CD14-positive monocyte (primary cell): Measurements from ENCODE around the gene ZNF90. TPM values are rescaled to one million over a fixed set of nuclear protein-coding genes. Genes with fewer than 3 reads are reported as not detected.
"Not testable (repeated sequence)": the region's sequence is repeated elsewhere in the genome, so short reads cannot be mapped to it uniquely, and the experiment has no call there.

Experiments used
- DNase-seq, 3 donors: peaks; one replicate each; pipeline ENCODE4 v3.0.0-alpha.2; 2011 to 2022
- H2AFZ ChIP-seq: 2 replicates; pipeline ENCODE4 v1.6.0; 2012; ENCODE audit warnings: mild to moderate bottlenecking, low read depth, low read length, inconsistent platforms; ENCODE audit not compliant: insufficient read depth, poor library complexity, severe bottlenecking
- H3K27ac ChIP-seq, 2 donors: 1 replicate in 1 of 2; 2 replicates in 1 of 2; pipeline ENCODE4 v1.5.1; 2012 to 2013; ENCODE audit warnings: low read length in 2 of 2, control low read depth in 1 of 2, inconsistent platforms in 1 of 2, low read depth in 1 of 2, mild to moderate bottlenecking in 1 of 2
- H3K27me3 ChIP-seq, 2 donors: one replicate each; pipeline versions ENCODE4 v1.6.0 to v1.6.1; 2011 to 2013; ENCODE audit warnings: low read length in 2 of 2; ENCODE audit not compliant: control insufficient read depth in 2 of 2, insufficient read depth in 2 of 2
- H3K36me3 ChIP-seq, 2 donors: replicated peaks in 1 of 2; 1 replicate in 1 of 2; 2 replicates in 1 of 2; pipeline versions ENCODE4 v1.5.1 to v1.6.1; 2012 to 2013; ENCODE audit warnings: low read length in 2 of 2, control low read depth in 1 of 2, inconsistent platforms in 1 of 2, mild to moderate bottlenecking in 1 of 2; ENCODE audit not compliant: insufficient read depth in 2 of 2, control insufficient read depth in 1 of 2
- H3K4me1 ChIP-seq, 2 donors: 1 replicate in 1 of 2; 2 replicates in 1 of 2; pipeline versions ENCODE4 v1.5.1 to v1.6.1; 2012 to 2013; ENCODE audit warnings: low read length in 2 of 2, control low read depth in 1 of 2, inconsistent platforms in 1 of 2, mild to moderate bottlenecking in 1 of 2, moderate library complexity in 1 of 2; ENCODE audit not compliant: insufficient read depth in 2 of 2, control insufficient read depth in 1 of 2
- H3K4me2 ChIP-seq: replicated peaks from 2 replicates; pipeline ENCODE3; 2012; ENCODE audit warnings: low read length, moderate library complexity, mild to moderate bottlenecking; ENCODE audit not compliant: poor library complexity, severe bottlenecking; ENCODE audit errors: extremely low read depth
- H3K4me3 ChIP-seq, 3 experiments: fragments of 200-600 bp in 1 of 3; sonication (generic) in 1 of 3; replicated peaks in 1 of 3; 1 replicate in 2 of 3; 2 replicates in 1 of 3; pipeline ENCODE4 v1.5.1; 2011 to 2013; ENCODE audit warnings: low read length in 3 of 3, mild to moderate bottlenecking in 3 of 3, control low read depth in 2 of 3, low read depth in 2 of 3, inconsistent platforms in 1 of 3, moderate library complexity in 1 of 3
- H3K79me2 ChIP-seq: 2 replicates; pipeline ENCODE4 v1.6.0; 2012; ENCODE audit warnings: mild to moderate bottlenecking, control low read depth, inconsistent platforms, low read length, moderate library complexity; ENCODE audit not compliant: insufficient read depth
- H3K9ac ChIP-seq: 2 replicates; pipeline ENCODE4 v1.6.0; 2017; ENCODE audit warnings: low read length, mild to moderate bottlenecking; ENCODE audit not compliant: insufficient read depth, poor library complexity, severe bottlenecking
- H3K9me3 ChIP-seq, 2 donors: replicated peaks in 1 of 2; 1 replicate in 1 of 2; 2 replicates in 1 of 2; pipeline versions ENCODE4 v1.5.1 to v1.6.1; 2012 to 2013; ENCODE audit warnings: low read length in 2 of 2, control low read depth in 1 of 2; ENCODE audit not compliant: control insufficient read depth in 1 of 2, insufficient read depth in 1 of 2
- H4K20me1 ChIP-seq: 2 replicates; pipeline ENCODE4 v1.6.0; 2012; ENCODE audit warnings: mild to moderate bottlenecking, low read length, control low read depth, moderate library complexity; ENCODE audit not compliant: insufficient read depth
- H3K27ac Mint-ChIP-seq, 7 donors: one replicate each; pipeline ENCODE4 v1.8.0; 2020; ENCODE audit warnings: mild to moderate bottlenecking in 7 of 7, mixed read lengths in 7 of 7, moderate library complexity in 6 of 7, inconsistent platforms in 2 of 7
- H3K27me3 Mint-ChIP-seq, 3 donors: one replicate each; pipeline ENCODE4 v1.8.0; 2021 to 2022; ENCODE audit warnings: low read depth in 3 of 3, mild to moderate bottlenecking in 3 of 3, mixed read lengths in 3 of 3, moderate library complexity in 3 of 3, inconsistent platforms in 1 of 3
- H3K36me3 Mint-ChIP-seq, 2 donors: one replicate each; pipeline ENCODE4 v1.8.0; 2020; ENCODE audit warnings: mixed read lengths in 2 of 2, inconsistent platforms in 1 of 2, mild to moderate bottlenecking in 1 of 2
- H3K4me1 Mint-ChIP-seq: one replicate; pipeline ENCODE4 v1.8.0; 2020; ENCODE audit warnings: mild to moderate bottlenecking, mixed read lengths
- H3K4me3 Mint-ChIP-seq, 2 donors: one replicate each; pipeline ENCODE4 v1.8.0; 2020; ENCODE audit warnings: mild to moderate bottlenecking in 2 of 2, mixed read lengths in 2 of 2, moderate library complexity in 1 of 2
- H3K9me3 Mint-ChIP-seq, 7 donors: one replicate each; pipeline ENCODE4 v1.8.0; 2020 to 2022; ENCODE audit warnings: mixed read lengths in 7 of 7, mild to moderate bottlenecking in 6 of 7, moderate library complexity in 6 of 7, inconsistent platforms in 2 of 7
- CTCF ChIP-seq: fragments of 200-600 bp; IDR thresholded peaks from one replicate; pipeline ENCODE4 v1.8.0; 2022; ENCODE audit warnings: antibody characterized with exemption, mild to moderate bottlenecking
- WGBS: methylation state at CpG from one replicate; pipeline ENCODE4 v1.1.5; 2013; ENCODE audit warnings: missing lambda C conversion rate; ENCODE audit not compliant: insufficient coverage; 5-methylcytosine and 5-hydroxymethylcytosine counted together
- intact Hi-C, 2 donors: fragments of 100-400 bp; cut with micrococcal nuclease; formaldehyde crosslinking; loops; one replicate each; pipeline versions ENCODE4 v1.15.0 to v1.15.1; 2023
- polyA plus RNA-seq, 3 donors: library from polyadenylated mRNA; depleted of rRNA in 1 of 3; unstranded in 2 of 3; stranded (reverse) in 1 of 3; fragments of 300-500 nt in 2 of 3; fragments of >200 nt in 1 of 3; fragmentation: Illumina TruSeq in 2 of 3; gene quantifications; 1 replicate in 2 of 3; 2 replicates in 1 of 3; pipeline ENCODE4 v1.2.3, GENCODE V29; 2012 to 2021

ZNF90 gene
- polyA plus RNA-seq, 3 donors: 0.59 TPM; not detected in 2

GRCh38 chr19:20051841-20052768 is 25.7 kb upstream of the ZNF90 start:
- intact Hi-C loops: no loop called here
- peak overlapping the region; percentile 92 for H2AFZ ChIP-seq
- H4K20me1 ChIP-seq: no peaks in the 10 kb centered on the region
- no peaks in the 10 kb centered on the region for H3K27me3 ChIP-seq
- Mint-ChIP-seq H3K27ac (peak overlapping the region in 2 of 7 donors; percentile 10 to 31), H3K4me3 (peak overlapping the region; percentile 90 to 98), H3K4me1 (peaks cover 16% of the 10 kb centered on the region), H3K27me3 (peaks cover 0 to 5% (median 5%) of the 10 kb centered on the region in 3 donors), H3K9me3 (peaks cover 13 to 72% (median 45%) of the 10 kb centered on the region in 7 donors), H3K36me3 (no peaks in the 10 kb centered on the region)
- no peak for TF ChIP-seq CTCF
- H3K4me2 ChIP-seq: peak overlapping the region; percentile 90
- peak overlapping the region; percentile 48 to 90 (median 52) for H3K4me3 ChIP-seq
- H3K9me3 ChIP-seq: peaks cover 20 to 39% of the 10 kb centered on the region in 2 donors
- WGBS: under 1% methylated on average over 40 of the region's 43 CpGs
- peaks cover 11 to 13% of the 10 kb centered on the region in 2 donors for H3K4me1 ChIP-seq
- H3K9ac ChIP-seq: peak overlapping the region; percentile 54
- no peaks in the 10 kb centered on the region for H3K79me2 ChIP-seq
- peak overlapping the region in 1 of 2 donors; percentile 48 for H3K27ac ChIP-seq
- DNase-seq: peak; percentile 0 to 15 (median 8)
- no peaks in the 10 kb centered on the region for H3K36me3 ChIP-seq

GRCh38 chr19:20058738-20059137 is 19.1 kb upstream of the ZNF90 start:
- H3K9ac ChIP-seq, H3K27me3 Mint-ChIP-seq, H3K36me3 ChIP-seq, H3K27me3 ChIP-seq, H4K20me1 ChIP-seq, H3K27ac Mint-ChIP-seq, H3K4me3 ChIP-seq, intact Hi-C loops, H3K4me1 Mint-ChIP-seq, H2AFZ ChIP-seq, H3K27ac ChIP-seq, H3K4me2 ChIP-seq, H3K36me3 Mint-ChIP-seq, H3K79me2 ChIP-seq, DNase-seq, H3K4me1 ChIP-seq, H3K4me3 Mint-ChIP-seq: not testable (repeated sequence)
- H3K9me3 Mint-ChIP-seq: peaks cover 10 to 43% (median 34%) of the 10 kb centered on the region in 7 donors
- peaks cover 10 to 13% of the 10 kb centered on the region in 2 donors for H3K9me3 ChIP-seq
